Urinary bladder (tissue), 4 donors: ENCODE data around the gene SETBP1. TPM values are rescaled to one million over a fixed set of nuclear protein-coding genes. Genes with fewer than 3 reads are reported as not detected.
A peak's percentile ranks its signal among the peaks of the same experiment; 100 is the strongest.
"Not testable (repeated sequence)": the region's sequence is repeated elsewhere in the genome, so short reads cannot be mapped to it uniquely, and the experiment has no call there.

ENCODE experiments used
- DNase-seq: peaks from one replicate; pipeline ENCODE4 v3.0.0-alpha.2; 2015; ENCODE audit errors: extremely low spot score
- H3K27ac ChIP-seq: one replicate; pipeline ENCODE4 v1.5.1; 2013; ENCODE audit warnings: low read depth, mild to moderate bottlenecking, moderate library complexity
- H3K36me3 ChIP-seq: one replicate; pipeline ENCODE4 v1.6.1; 2013; ENCODE audit warnings: mild to moderate bottlenecking, moderate library complexity; ENCODE audit not compliant: insufficient read depth
- H3K4me1 ChIP-seq: one replicate; pipeline ENCODE4 v1.6.1; 2013; ENCODE audit warnings: mild to moderate bottlenecking, moderate library complexity; ENCODE audit not compliant: insufficient read depth
- H3K4me3 ChIP-seq: one replicate; pipeline ENCODE4 v1.5.1; 2013; ENCODE audit warnings: low read depth, low read length
- WGBS: extraction: QIAGEN DNeasy Blood & Tissue Kit; methylation state at CpG from one replicate; pipeline ENCODE4 v1.1.7; 2013; 5-methylcytosine and 5-hydroxymethylcytosine counted together
- polyA plus RNA-seq: library from polyadenylated mRNA; stranded (reverse); fragments of 200-250 nt; gene quantifications from one replicate; pipeline ENCODE4 v1.2.3, GENCODE V29; 2013
- total RNA-seq: library from RNA; depleted of rRNA; stranded (reverse); fragments of >200 nt; gene quantifications from one replicate; pipeline ENCODE4 v1.2.3, GENCODE V29; 2014
- donor health status: healthy with polysubstance abuse.
- donor health status: healthy.

SETBP1 gene
- total and polyA plus RNA-seq, 2 donors, result 12.6 to 46.7 TPM

- H3K4me1 ChIP-seq, result peaks cover 1% of the 10 kb centered on the region
- no peak for DNase-seq
- WGBS, result 98% methylated on average over 1 of the region's 1 CpG
- H3K4me3 ChIP-seq, result no peak overlapping the region
- no peaks in the 10 kb centered on the region for H3K36me3 ChIP-seq
- H3K27ac ChIP-seq, result no peak overlapping the region
These were observed 113.0 kb downstream of the SETBP1 start for GRCh38 chr18:44793685-44794084.

DNA sequence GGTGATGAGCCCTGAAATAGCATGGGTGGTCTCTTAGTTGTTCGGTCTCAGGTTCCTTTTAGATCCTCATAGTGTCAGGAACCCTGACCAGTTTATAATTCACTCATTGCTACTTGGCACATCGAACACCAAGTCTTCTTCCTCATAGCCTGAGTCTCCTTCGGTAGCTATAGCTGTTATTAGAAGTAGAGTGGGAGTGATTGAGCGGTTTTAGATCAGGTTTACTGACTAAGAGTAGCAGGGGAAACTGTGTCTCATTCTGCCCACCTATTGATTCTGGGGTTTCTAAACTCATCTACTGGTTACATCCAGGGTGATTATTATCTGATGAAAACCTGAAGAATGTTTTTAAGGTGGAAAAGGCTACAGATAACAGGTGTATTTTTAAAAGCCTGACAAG is 114.6 kb downstream of the SETBP1 start:
- H3K4me3 ChIP-seq, result no peak overlapping the region
- no peaks in the 10 kb centered on the region for H3K4me1 ChIP-seq
- H3K36me3 ChIP-seq, result no peaks in the 10 kb centered on the region
- WGBS, result 93% methylated on average over 4 of the region's 4 CpGs
- no peak for DNase-seq
- H3K27ac ChIP-seq, result no peak overlapping the region

DNA sequence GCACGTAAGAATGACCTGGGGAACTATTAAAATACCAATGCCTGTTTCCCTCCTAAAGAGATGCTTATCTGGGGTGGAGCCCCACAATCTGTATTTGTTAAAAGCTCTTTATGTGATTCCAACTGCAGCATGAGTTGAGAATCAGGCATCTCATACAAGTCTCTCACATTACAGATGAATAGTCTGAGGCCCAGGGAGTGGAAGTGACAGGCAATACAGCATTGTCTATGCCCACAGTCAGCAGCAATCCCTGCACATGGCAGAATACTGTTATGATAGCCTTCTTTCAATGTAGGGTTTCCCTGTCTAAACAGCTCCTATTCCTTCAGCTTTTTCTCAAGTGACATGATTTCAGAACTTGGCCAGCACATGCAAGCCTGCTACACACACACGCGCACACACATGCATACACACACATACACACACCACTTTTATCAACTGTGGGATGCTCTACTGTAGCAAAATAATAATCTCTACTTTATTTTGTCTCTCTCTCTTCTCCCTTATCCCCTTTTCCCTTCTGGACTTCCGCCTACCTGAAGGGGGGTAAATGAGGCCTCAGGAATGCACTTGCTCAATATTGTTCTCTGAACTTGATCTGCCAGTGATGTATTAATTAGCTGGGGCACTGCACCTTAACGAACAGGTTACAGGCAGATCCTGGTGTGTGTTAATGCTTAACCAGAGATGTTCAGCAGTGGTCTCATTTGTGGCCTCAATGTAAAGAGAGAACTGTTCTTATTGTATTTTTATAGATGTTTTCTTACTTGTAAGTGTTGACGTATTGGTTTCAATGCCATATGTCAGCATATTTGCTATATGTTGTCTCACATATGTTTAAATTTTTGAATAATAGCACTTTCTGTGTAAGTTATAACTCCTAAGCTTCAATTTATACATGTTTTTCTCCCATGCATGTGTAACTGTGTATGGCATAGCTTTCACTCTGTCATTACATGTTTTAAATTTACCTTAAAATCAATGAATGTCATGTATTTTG is 116.0 kb downstream of the SETBP1 start:
- H3K27ac ChIP-seq, result no peak overlapping the region
- 91% methylated on average over 6 of the region's 6 CpGs for WGBS
- no peaks in the 10 kb centered on the region for H3K4me1 ChIP-seq
- H3K4me3 ChIP-seq, result no peak overlapping the region
- no peak for DNase-seq
- no peaks in the 10 kb centered on the region for H3K36me3 ChIP-seq

DNA sequence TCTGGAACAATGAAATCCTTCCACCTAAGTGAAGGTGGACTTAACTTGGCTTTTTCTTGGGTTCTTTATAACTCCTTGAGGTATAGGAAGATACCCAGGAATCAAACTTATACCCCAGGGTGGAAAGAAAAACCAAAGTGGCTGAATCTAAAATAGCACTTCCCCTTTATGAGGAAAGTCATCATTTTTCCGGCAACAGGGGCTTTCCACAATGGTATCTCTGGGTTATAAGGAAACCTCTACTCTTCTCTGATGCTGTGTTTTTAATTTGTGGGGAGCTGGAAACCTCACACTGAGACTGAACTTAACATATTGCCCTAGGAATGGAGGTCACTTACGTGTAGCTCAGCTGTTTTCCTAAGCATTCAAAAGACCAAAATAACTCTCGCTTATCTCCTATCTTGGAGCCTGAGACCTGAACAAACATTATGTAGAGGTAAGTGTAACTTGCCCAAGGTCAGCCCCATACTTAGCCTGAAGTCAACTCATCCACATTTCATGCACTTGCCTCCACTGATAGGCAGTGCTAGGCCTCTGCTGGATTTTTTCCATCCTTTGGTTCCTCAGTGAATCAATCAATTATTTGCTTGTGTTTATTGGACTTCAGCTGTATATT is 117.9 kb downstream of the SETBP1 start:
- 86% methylated on average over 3 of the region's 3 CpGs for WGBS
- H3K4me3 ChIP-seq, result no peak overlapping the region
- no peak for DNase-seq
- H3K36me3 ChIP-seq, result no peaks in the 10 kb centered on the region
- no peak overlapping the region for H3K27ac ChIP-seq
- H3K4me1 ChIP-seq, result no peaks in the 10 kb centered on the region

DNA sequence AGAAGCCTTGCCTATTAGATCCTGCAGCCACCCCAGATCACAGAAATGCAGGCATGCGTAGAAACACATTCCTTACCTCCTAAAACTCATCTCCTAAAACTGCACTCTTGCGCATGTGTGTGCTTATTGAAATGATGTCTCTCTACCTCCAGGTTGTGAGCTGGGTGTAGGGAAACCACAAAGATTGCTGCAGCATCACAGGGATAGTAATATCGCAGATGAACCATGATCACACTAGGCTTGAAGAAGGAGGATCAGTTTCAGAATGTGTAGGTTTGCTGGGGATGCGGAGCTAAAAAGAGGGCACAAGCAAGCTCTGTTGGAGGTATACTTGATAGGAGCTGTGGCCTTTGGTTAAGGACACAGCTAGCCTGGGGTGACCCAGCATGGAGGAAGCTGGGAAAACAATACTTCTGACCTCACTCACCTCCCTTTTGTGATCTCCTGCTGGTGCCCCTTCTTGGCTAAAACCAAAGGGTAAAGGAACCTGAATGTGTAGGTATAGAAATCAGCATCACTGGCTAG is 118.8 kb downstream of the SETBP1 start:
- WGBS, result 98% methylated on average over 4 of the region's 4 CpGs
- Histone ChIP-seq H3K27ac (no peak overlapping the region), H3K36me3 (no peaks in the 10 kb centered on the region), H3K4me1 (no peaks in the 10 kb centered on the region), H3K4me3 (no peak overlapping the region)
- DNase-seq, result no peak

GRCh38 chr18:44799907-44800421 is 119.3 kb downstream of the SETBP1 start:
- H3K4me3 ChIP-seq, result no peak overlapping the region
- DNase-seq, result no peak
- no peak overlapping the region for H3K27ac ChIP-seq
- no peaks in the 10 kb centered on the region for H3K36me3 ChIP-seq
- H3K4me1 ChIP-seq, result no peaks in the 10 kb centered on the region
- 62% methylated on average over 1 of the region's 1 CpG for WGBS

DNA sequence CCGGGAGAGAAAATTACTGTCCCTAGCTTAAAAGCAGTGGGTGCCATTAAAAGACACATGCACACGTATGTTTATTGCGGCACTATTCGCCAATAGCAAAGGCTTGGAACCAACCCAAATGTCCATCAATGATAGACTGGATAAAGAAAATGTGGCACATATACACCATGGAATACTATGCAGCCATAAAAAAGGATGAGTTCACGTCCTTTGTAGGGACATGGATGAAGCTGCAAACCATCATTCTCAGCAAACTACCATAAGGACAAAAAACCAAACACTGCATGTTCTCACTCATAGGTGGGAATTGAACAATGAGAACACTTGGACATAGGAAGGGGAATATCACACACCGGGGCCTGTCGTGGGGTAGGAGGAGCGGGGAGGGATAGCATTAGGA is 120.1 kb downstream of the SETBP1 start:
- not testable (repeated sequence) for H3K36me3 ChIP-seq, H3K27ac ChIP-seq, H3K4me3 ChIP-seq, H3K4me1 ChIP-seq, DNase-seq
- 97% methylated on average over 8 of the region's 8 CpGs for WGBS

DNA sequence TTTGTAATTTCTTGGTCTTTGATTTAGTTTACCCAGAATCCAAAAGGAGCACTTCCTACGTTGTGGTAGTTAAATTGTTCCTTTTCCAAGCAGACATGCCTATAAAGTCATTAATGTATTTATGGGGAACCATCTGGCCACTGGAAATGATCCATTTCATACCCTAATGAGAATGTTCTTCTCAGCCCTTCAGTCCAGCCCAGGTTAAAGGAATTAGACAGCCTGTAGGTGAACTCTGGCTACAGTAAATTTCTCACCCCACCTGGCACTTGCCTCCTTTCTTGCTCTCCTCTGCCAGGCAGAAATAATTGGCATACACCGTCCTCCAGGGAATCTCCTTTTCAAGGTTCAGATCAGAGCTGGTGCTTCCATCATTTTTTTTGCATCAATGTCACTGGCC is 121.1 kb downstream of the SETBP1 start:
- Histone ChIP-seq H3K4me1 (no peaks in the 10 kb centered on the region), H3K27ac (no peak overlapping the region), H3K36me3 (no peaks in the 10 kb centered on the region), H3K4me3 (no peak overlapping the region)
- DNase-seq, result no peak
- WGBS, result 86% methylated on average over 2 of the region's 2 CpGs

DNA sequence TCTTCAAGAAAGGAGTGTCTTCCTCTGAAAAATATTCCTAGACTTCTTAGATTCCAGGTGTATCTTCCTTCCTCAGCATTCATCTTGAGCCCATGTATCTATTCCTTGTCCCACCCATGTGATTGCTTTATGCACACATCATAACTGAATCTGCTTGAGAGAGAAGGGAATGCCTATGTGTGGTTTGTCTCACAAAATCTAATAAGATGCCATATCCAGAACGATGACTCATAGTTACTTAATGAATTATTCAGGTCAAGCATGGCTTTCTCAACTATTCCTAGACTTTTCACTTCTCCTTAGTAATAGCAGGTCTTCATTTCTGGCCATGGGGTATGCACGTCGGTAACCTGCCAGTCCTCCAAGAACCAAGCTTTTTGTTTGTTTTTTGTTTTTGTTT is 121.8 kb downstream of the SETBP1 start:
- Histone ChIP-seq H3K27ac (peak overlapping the region; percentile 64), H3K36me3 (no peaks in the 10 kb centered on the region), H3K4me1 (no peaks in the 10 kb centered on the region), H3K4me3 (no peak overlapping the region)
- 58% methylated on average over 3 of the region's 3 CpGs for WGBS
- no peak for DNase-seq

DNA sequence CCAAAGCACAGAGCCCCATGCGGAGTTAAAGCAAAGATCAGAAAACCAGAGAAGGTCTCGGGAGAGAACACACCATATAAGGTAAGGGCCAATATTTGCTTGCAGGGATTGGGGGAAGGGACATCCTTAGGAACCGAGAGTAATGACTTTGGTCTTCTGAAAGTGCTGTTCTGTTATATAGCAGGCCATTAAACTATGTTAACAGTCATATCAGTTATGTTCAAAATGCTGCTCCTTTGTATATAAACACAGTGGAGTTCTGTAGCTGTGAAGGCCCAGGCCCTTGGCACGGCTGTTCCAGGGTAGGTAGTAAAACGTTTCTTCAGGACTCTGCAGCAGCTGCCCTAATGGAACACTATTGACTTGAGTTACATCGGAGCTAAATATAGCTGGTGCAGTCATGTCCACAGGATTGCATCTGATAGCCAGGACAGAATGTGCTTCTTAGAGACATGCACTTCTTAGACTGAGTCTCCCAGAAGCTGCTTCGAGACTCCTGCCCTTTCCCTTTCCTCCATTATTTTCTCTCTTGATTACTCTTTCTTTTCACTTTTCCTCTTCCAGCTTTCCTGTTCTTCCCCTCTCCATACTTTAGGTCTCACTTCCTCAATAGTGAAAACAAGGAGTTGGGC is 122.4 kb downstream of the SETBP1 start:
- no peak for DNase-seq
- WGBS, result 28% methylated on average over 7 of the region's 7 CpGs
- Histone ChIP-seq H3K4me1 (no peaks in the 10 kb centered on the region), H3K36me3 (no peaks in the 10 kb centered on the region), H3K4me3 (no peak overlapping the region), H3K27ac (peak overlapping the region; percentile 64)

DNA sequence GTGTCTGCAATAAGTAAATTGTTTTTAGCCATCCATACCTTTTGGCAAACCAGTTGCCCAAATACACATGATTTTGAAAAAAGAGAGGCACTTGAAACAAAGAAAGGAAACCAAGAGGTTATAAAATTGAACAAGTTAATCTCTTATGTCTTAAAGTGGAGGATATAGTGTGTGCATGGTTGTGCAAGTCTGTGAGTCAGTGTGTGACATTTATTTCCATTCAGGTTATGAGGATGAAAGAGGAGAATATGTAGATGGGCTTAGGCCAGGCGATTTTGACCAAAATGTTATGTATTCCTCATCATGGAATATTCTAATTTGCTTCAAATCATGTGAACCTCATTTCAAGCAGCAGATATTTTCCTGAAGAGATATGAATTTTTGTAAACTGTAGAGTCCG is 123.3 kb downstream of the SETBP1 start:
- Histone ChIP-seq H3K4me1 (no peaks in the 10 kb centered on the region), H3K36me3 (no peaks in the 10 kb centered on the region), H3K27ac (no peak overlapping the region), H3K4me3 (no peak overlapping the region)
- no peak for DNase-seq
- WGBS, result 78% methylated on average over 2 of the region's 2 CpGs

GRCh38 chr18:44805176-44805575 is 124.5 kb downstream of the SETBP1 start:
- WGBS, result 83% methylated on average over 3 of the region's 3 CpGs
- Histone ChIP-seq H3K4me1 (no peaks in the 10 kb centered on the region), H3K36me3 (no peaks in the 10 kb centered on the region), H3K27ac (no peak overlapping the region), H3K4me3 (no peak overlapping the region)
- DNase-seq, result no peak

DNA sequence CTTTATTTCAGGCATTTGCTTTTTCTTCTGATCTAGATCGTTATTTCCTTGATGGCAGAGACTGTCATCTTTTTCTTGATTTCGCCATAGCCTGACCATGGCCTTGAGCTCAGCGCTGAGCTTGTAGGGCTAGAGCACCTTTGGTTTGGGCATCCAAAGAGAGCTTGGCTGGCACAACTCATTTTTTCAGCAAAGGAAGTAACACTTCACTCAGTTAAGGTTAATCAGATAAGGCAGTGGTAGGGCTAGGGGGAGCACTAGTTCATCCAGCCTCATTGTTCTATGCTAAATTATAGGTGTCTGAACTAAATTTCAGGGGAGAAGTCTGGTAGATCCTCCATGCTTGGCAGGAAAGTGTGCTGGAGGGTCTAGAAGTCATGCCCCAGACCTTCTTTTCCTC is 125.0 kb downstream of the SETBP1 start:
- Histone ChIP-seq H3K4me1 (no peaks in the 10 kb centered on the region), H3K27ac (no peak overlapping the region), H3K4me3 (no peak overlapping the region)

More for the DNA sequence above, 125.0 kb downstream of the SETBP1 start:
- no peak for DNase-seq
- WGBS, result 84% methylated on average over 3 of the region's 3 CpGs
- no peaks in the 10 kb centered on the region for H3K36me3 ChIP-seq
